Activated effector memory CD4-positive, alpha-beta T cell treated with Interleukin-2 at 50 U/mL for 16 hours (primary cell): Measurements from ENCODE around the gene CALR3.
"Not testable (repeated sequence)": the region's sequence is repeated elsewhere in the genome, so short reads cannot be mapped to it uniquely, and the experiment has no call there.

Experiments
- DNase-seq: peaks from one replicate; pipeline ENCODE4 v3.0.0-alpha.2; 2020

Gene CALR3

DNA sequence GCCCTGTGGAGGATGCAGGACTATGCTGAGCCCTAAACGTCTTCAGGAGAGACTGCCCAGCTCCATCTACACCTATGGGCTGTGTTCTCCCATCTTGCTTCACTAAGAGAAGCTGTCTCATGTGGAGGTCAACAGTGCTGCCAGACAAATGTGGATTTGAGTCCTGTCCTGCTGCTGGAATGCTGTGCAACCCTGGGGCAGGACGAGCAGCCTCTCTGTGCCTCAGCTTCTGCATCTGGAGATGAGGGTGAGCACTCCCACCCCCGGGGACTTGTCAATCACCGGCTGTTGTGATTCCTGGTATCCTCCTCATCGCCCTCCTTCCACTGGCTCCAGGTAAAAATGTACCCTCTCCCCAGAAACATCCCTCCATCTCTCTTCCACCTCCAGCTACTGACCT is 40.5 kb downstream of the CALR3 start:
- no peak for DNase-seq

DNA sequence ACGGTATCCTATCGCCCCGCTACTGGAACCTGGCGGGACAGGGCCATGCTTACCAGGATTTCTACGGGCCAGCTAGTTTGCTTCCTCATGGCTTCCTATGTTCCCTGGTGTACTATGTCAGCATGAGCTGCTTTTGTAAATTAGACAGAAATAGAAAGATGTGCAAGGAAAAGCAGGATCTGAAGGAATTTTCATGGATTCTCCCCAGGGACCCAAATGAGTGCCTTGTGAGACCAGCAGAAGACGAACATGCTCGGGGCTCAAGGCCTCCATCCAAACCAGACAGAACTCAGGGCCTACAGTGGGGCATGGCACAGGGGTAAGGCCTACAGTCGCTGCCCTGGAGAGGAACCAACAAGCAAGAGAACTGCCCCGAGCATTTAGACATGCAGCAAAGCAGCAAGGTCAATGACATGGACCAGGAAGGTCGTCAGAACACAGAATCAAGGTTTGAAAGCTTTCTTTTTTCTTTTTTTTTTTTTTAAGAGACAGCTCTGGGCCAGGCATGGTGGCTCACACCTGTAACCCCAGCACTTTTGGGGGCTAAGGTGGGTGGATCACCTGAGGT is 41.5 kb downstream of the CALR3 start:
- DNase-seq, result no peak

DNA sequence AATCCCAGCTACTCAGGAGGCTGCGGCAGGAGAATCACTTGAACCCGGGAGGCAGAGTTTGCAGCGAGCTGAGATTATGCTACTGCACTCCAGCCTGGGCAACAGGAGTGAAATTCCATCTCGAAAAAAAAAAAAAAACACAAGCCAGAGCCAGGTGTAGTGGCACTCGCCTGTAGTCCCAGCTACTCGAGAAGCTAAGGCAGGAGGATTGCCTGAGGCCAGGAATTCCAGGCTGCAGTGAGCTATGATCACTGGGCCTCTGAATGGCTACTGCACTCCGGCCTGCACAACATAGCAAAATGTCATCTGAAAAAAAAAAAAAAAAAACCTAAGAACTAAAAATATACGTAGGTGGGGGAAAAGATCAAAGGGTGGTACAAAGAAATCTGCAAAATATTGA is 43.6 kb downstream of the CALR3 start:
- no peak for DNase-seq

DNA sequence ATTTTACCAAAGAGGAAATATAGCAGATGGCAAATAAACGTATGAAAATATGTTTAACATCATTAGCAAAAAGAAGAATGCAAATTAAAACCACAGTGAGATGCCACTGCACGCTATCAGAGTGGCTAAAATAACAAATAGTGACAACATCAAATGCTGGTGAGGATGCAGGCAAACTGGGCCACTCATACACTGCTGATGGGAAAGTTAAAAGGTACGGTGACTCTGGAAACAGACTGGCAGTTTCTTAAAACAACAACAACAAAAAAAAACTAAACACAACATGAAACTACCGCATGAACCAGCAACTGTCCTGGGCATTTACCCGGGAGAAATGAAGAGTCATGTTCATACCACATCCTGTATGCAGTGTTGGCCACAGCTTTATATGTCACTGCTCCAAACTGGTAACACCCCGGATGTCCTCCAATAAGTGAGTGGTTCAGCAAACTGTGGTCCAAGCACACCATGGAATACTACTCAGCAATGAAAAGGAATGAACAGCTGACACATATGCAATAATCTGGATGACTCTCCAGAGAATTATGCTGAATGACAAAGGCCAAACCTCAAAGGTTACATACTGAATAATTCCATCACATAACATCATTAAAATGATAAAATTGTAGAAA is 46.5 kb downstream of the CALR3 start:
- DNase-seq, result peak; percentile 18

DNA sequence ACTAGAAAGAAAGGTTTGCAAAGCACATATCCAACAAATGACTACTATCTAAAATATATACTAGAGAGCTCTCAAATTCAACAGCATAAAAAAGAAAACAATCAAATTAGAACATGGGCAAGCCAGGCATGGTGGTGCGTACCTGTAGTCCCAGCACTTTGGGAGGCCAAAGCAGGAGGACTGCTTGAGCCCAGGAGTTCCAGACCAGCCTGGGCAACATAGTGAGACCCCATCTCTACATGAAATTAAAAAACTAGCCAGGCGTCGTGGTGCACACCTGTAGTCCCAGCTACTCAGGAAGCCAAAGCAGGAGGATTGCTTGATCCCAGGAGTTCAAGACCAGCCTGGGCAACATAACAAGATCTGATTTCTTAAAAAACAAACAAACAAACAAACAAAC is 47.1 kb downstream of the CALR3 start:
- DNase-seq, result not testable (repeated sequence)

DNA sequence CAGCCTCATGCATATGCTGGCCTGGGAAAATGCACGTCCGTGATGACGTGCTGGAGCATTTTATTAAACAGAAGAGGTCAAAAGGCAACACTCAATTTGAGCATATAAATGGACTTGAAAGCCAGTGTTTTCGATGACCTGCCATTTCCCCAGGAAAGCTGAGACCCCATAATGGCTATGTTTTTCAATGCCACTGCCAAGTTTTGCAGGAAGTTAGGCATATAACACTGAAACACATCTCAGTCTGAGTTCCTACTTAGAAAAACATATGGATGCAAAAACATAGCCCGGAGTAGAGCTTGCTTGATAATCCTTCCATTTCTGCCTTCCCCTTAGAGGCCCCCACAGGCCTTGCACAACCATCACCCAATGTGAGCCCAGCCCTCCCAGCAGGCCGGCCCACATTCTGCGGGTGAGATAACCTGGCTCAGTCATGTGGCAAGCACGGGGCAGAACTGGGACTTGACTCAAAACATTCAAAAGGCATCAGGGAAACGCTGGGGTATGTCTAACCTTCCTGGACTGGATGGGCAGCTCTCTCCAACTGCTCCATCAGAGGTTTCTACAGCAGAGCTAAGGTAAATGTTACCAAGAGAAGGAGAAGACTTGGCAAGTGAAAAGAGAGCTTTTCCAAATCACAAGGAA is 49.1 kb downstream of the CALR3 start:
- DNase-seq, result no peak

DNA sequence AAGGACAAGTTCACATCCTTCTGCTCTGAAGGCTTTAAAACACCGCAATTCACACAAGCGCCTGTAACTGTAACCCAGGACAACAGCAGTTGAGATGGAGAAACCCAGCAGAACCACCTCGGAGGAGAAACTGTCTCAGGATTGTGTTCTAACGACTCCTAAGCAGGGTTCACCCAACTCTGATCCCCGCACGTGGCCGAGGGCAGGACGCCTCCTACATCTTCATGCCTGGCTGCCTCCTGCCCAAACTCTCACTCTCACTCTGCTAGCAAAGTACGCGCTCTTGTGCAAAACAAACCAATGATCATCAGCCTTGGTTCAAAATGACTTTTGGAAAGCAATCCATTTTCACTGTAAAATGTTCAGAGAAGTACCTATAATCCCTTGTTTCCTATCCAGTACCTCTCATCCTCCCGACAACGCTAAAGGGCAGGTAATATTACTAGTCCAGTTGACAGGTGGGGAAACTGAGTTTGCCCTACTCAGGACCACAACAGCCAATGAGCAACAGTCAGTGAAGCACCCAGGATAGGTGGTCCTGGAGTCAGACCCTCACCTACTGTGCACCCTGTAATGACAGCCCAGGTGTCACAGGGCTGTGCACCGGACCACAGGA is 49.8 kb downstream of the CALR3 start:
- DNase-seq, result no peak

DNA sequence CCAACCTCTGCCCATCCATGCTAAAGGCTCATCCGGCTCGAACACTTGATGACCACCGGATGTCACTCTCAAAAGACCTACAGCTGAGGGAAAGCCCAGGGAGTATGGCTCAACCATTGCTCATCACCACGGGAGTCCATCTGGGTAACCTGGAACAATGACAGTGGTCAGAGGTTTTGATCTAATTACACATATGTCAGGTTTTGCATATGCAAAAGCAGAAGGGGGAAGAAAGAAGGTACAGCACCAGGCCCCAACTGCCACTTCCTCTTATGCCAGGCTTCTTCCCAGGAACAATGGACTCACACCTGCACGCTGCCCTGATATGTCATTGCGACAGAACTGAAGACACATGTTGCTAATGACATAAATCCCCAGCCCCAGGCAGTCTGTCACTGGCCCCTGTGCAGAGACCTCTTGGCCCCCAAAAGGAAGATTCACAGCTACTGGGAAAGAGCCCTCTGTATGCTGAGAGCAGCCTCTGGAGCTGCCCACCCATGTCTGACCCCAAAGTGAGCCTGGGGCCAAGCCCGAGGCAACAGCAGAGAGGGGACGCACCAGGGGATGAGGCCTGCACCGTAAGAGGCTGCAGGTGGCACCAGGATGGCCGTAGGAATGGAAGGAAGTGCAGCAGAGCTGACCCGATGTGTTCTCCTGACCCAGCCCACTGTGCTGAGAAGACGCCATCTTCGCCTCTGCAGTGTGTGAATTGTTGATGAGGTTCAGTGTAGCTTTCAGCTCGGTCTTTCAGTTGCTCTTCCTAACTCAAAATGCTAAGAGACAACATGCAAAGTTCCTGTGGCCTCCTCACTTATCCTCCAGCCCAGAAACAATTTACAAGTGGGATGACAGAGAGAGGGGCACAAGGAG is 50.5 kb downstream of the CALR3 start:
- DNase-seq, result no peak

DNA sequence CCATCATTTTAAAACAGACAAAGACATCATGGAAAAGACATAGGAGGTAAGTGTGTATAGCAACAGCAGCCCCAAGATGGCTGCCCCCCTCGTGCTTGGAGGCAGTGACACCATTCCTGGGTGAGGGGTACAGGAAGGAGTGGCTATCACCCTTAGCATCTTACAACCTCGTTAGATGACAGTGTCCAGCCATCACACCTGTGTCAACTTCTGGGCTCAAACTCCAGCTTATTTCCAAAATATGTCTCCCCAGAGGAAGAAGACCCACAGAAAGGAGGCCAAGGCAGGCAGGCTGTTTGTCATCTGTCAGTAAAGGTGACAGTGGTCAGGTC is 51.7 kb downstream of the CALR3 start:
- no peak for DNase-seq

DNA sequence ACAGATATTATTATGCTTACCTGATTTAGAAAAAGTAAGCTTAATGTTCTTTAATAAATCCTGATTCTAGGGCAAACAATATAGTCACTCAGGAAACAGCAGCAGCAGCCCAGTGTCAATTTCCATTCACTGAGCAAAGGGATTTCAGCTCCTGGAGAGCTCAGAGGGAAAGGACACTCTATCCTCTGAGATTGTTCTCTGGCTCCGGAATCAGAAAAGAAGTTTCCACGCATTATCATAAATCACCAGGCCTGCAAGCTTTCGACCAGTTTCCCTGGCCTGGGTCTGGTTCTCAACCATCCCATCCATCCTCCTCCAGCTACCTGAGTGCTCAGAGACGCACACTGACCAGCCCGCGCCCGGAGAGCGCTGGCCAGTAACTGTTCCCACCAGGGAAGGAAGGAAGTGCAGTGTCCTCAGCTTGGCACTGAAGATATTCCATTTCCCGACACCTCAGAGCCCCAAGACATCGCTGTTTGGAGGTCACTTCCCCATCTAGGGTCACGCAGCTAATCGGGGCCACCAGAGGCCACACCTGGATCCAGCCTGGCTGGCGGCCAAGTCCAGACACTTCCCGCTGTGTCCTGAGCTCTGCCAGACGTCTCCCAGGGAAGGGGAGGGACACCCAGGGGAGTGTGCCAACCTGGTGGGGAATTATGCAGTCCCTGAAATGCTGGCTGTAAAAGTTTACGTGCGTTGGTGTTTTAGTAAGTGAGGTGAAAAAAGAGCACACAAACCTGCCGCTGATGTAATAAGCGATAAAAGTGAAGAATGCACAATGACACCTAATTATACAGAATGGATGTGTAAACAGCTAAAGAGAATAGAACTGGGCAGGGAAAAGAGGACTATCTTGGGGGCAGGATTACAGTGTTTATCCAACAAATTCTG is 53.3 kb downstream of the CALR3 start:
- no peak for DNase-seq

DNA sequence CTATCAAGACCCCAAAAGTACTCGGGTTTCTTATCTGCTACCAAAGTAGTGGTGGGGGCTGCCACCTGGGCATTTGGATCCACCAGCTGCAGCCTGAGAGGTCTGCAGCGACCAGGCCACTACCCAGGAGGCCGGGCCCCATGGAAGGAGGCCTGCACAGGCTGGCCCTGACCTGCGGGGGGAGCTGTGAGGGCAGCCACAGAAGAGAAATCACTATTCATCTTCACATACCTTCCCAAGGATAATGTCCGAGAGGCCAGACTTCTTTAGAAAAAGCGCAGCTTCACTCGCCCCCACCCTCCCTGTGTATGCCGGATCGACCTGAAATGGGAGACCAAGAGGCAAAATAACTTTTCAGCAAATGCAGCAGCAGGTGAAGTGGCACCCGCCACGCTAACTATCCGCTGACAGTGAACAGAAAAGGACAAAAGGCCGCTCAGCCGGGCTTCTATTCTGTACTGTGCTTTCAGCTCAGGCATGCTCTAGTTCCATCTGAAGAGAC is 54.3 kb downstream of the CALR3 start:
- no peak for DNase-seq

DNA sequence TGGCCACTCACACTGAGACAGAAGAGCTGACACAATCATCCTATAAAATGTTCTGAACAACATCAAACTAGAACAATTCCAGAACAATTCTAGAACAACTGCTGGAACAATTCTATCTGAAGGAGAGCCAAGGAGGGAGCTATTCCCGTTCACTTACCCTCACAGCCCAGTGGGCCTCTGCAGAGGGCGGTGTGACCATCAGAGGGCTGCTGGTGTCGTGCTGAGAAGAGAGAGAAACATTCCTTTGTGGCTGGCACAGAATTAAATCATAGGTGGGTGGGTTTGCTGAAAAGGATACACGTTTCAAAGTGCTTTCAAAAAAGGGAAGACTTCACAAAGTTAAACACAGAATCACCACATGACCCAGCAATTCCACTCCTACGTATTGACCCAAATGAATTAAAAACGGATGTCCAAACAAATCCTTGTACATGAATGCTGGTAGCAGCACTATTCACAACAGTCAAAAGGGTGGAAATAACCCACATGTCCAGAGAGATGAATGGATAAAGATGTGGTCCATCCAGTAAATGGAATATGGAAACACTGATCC is 59.1 kb downstream of the CALR3 start:
- no peak for DNase-seq

DNA sequence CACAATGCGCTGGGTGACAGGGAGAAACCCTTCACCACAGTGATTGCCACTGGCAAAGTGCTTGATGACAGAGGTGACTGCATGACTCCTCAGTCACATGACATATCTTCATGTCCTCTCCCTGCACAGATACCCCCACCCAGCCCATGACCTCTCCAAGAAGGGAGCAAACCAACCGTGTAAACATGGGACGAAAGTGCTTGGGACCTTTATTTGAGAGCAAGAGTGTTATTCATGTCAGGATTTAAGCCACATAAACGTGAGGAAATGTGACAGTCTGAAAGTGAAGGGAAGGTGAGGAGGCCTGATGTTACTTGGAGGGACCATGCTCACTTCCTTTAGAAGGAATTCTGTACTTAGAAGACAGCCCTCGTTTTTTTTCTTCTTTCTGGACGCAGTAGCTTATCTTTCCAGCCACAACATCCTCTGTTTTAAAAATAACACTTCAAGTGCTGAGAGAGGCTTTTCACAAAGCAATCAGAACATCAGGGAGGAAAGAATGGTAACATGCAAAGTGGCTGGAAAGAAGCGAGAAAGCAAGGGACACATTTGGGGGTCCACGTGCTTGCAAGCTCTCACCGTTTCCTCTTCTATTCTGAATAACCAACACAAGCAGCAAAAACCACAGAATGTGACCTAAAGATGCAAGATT is 59.8 kb downstream of the CALR3 start:
- DNase-seq, result no peak

DNA sequence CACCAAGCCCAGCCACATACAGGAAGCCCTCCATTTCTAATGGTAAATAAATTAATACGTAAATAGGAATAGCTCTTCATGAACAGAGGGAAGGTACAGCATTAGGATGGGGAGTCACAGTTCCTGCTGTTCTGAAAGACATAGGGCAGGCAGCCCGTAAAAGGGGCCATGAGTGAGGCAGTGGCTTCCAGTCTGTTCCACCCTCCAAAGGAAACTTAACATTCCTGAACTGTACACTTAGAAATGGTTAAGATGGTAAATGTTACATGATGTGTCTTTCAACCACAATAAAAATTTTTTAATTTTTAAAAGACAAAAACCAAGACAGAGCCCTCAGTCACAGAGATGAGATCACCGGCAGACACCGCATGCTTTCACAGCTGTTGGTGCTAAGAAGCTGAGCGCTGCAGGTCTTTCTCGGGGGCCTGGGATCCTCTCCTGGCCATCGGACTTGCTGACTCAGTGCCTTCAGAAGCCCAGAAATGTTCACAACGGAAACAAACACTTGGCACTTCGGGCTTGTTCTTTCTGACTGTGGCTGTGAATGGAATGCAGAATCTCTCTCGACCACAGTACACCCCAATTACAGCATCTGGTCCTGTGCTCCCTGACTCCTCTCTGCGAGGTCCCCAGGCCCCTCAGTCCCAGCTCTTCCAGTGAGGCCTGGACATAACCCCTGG is 60.6 kb downstream of the CALR3 start:
- no peak for DNase-seq

DNA sequence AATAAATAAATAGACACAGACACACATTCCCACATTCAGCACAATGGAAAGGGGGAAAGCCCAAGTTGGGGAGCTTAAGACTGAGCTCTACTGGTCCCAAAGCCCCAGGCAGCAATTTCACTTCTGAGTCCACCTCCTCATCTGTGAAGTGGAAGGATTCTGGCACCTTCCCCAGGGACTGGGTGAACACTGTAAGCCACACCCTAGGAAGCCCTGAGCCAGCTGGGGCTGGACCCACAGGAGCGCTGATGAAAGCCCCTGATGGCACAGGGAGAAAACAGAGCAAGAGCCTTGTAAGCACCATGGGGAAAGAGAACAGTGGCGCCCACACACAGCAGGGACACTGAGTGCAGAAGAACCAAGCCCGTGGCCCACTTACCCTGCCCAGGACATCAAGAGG is 62.0 kb downstream of the CALR3 start:
- no peak for DNase-seq

DNA sequence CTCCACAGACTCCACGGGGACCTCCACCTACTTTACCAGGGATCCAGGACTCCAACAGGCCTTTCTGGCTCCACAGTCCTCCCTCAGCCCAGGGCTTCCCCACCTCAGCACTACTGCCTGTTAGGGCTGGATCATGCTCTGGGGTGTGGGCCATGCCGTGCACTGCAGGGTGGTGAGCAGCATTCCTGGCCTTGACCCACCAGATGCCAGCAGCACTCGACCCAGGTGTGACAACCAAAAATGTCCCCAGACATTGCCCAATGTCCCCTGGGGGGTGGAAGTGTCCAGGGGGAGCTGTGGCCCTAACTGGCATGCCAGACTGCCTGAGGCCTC is 66.2 kb downstream of the CALR3 start:
- no peak for DNase-seq

DNA sequence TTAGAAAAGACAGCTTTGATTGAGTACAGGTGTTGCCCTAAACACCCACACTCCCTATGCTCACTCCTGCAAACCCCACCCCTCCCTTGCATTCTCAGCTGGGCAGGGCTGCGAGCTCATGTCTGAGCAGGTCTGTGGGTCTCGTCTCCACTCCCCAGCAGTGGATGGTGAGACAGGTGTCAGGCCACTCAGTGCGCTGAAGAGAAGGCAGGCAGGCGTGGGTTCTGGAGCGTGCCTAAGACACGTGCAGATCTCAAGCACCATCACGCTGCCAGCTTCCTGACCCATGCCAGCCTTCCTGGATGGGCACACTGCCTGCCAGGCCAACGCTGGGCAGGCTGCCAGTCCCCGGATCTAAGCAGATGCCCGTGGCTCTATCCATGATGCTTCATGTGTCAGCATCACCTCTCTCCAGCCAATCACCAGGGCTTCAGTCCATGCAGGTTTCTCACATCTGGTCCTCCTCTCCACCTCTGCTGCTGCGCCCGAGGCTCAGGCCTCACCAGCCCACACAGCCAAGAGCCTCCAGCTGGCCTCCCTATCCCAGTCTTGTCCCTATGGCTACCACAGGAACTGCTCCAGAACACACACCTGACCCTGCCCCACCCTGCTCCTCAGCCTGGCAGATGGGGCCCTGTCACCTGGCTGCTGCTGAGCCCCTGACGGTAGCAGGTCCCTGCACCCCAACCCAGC is 66.8 kb downstream of the CALR3 start:
- no peak for DNase-seq
